Stomach (tissue), 9 donors: Measurements from ENCODE around the gene ZNF526. TPM values are rescaled to one million over a fixed set of nuclear protein-coding genes. Genes with fewer than 3 reads are reported as not detected.

Experiments
- DNase-seq, 2 donors: peaks; one replicate each; pipeline versions ENCODE4 v3.0.0 to v3.0.0-alpha.2; 2013 to 2019
- H3K27ac ChIP-seq, 5 donors: fragments of 200-600 bp in 4 of 5; sonication (generic) in 4 of 5; one replicate each; pipeline ENCODE4 v1.5.1; 2013 to 2019; ENCODE audit warnings: mild to moderate bottlenecking in 1 of 5, moderate library complexity in 1 of 5
- H3K27me3 ChIP-seq, 3 donors: fragments of 200-600 bp; sonication (generic); one replicate each; pipeline ENCODE4 v1.5.1; 2017 to 2019; ENCODE audit warnings: mixed run types in 1 of 3
- H3K36me3 ChIP-seq, 4 donors: fragments of 200-600 bp; sonication (generic); 1 replicate in 3 of 4; 2 replicates in 1 of 4; pipeline ENCODE4 v1.5.1; 2016 to 2019
- H3K4me1 ChIP-seq, 4 donors: fragments of 200-600 bp; sonication (generic); one replicate each; pipeline ENCODE4 v1.5.1; 2016 to 2019
- H3K4me3 ChIP-seq, 4 donors: fragments of 200-600 bp; sonication (generic) in 3 of 4; one replicate each; pipeline ENCODE4 v1.5.1; 2016 to 2019; ENCODE audit warnings: mild to moderate bottlenecking in 1 of 4
- H3K9me3 ChIP-seq, 4 donors: fragments of 200-600 bp; sonication (generic); one replicate each; pipeline ENCODE4 v1.5.1; 2016 to 2019
- CTCF ChIP-seq, 7 experiments: fragments of 450-650 bp in 4 of 7; fragments of 200-600 bp in 3 of 7; sonication (generic) in 3 of 7; IDR thresholded peaks; one replicate each; pipeline ENCODE4 v1.5.1; 2016 to 2019; ENCODE audit warnings: antibody characterized with exemption in 7 of 7, control low read depth in 2 of 7, mild to moderate bottlenecking in 1 of 7
- EP300 ChIP-seq: sonication (generic); formaldehyde crosslinking; IDR thresholded peaks from one replicate; pipeline ENCODE4 v1.6.1; 2017; ENCODE audit warnings: antibody characterized with exemption
- POLR2A ChIP-seq, 4 donors: fragments of 450-650 bp; IDR thresholded peaks; one replicate each; pipeline ENCODE4 v1.6.1; 2016; ENCODE audit warnings: antibody characterized with exemption in 4 of 4, control low read depth in 2 of 4, mild to moderate bottlenecking in 1 of 4, moderate library complexity in 1 of 4
- POLR2AphosphoS5 ChIP-seq, 3 donors: sonication (generic); formaldehyde crosslinking; IDR thresholded peaks; one replicate each; pipeline ENCODE4 v1.6.1; 2016; ENCODE audit warnings: antibody characterized with exemption in 3 of 3
- WGBS, 5 donors: extraction: QIAGEN DNeasy Blood & Tissue Kit in 3 of 5; methylation state at CpG; one replicate each; pipeline versions ENCODE4 v1.1.5 to v1.1.7; 2013 to 2018; 5-methylcytosine and 5-hydroxymethylcytosine counted together
- intact Hi-C: fragments of 100-400 bp; cut with DNase I; formaldehyde crosslinking; loops from one replicate; pipeline ENCODE4 v1.15.1; 2023; ENCODE audit warnings: low total_unique reads
- polyA plus RNA-seq, 3 donors: library from polyadenylated mRNA; stranded (reverse); fragments of 200-250 nt; gene quantifications; one replicate each; pipeline ENCODE4 v1.2.3, GENCODE V29; 2013
- total RNA-seq, 5 donors: library from RNA; depleted of rRNA; stranded (reverse); fragments of >200 nt; gene quantifications; one replicate each; pipeline versions ENCODE4 v1.1.0 to v1.2.3, GENCODE V29; 2014 to 2016
- donor health status: healthy with polysubstance abuse.
- donor health status: Bipolar disorder and iron deficiency.
- donor health status: healthy.

Gene ZNF526
- total and polyA plus RNA-seq, 8 donors: 2.4 to 12.0 (median 4.8) TPM

- H3K4me3 ChIP-seq: peak overlapping the region; percentile 61 to 73 (median 62)
- intact Hi-C loops: no loop called here
- H3K36me3 ChIP-seq: peaks cover 30 to 41% (median 38%) of the 10 kb centered on the region in 4 donors
- WGBS, 5 donors: 5 to 13% (median 8%) methylated on average over 16 to 18 of the region's 18 CpGs
- H3K4me1 ChIP-seq: peaks cover 23 to 60% (median 49%) of the 10 kb centered on the region in 4 donors
- H3K27me3 ChIP-seq: no peaks in the 10 kb centered on the region
- peak; percentile 63 to 81 for DNase-seq
- H3K9me3 ChIP-seq: no peaks in the 10 kb centered on the region
- peak overlapping the region; percentile 84 to 99 (median 97) for H3K27ac ChIP-seq
- TF ChIP-seq EP300: no peak
- TF ChIP-seq POLR2AphosphoS5 (IDR thresholded peaks at IDR 0.05): peak in 1 of 3 donors; percentile 35
Measured at GRCh38 chr19:42270346-42271044, 50.4 kb downstream of the ZNF526 start.

GRCh38 chr19:42271045-42271419, 50.9 kb downstream of the ZNF526 start:
- DNase-seq: no peak
- intact Hi-C loops: no loop called here
- peak overlapping the region; percentile 84 to 99 (median 97) for H3K27ac ChIP-seq
- peak overlapping the region; percentile 61 to 73 (median 62) for H3K4me3 ChIP-seq
- peaks cover 27 to 66% (median 55%) of the 10 kb centered on the region in 4 donors for H3K4me1 ChIP-seq
- WGBS, 5 donors: 31 to 58% (median 37%) methylated on average over 3 of the region's 3 CpGs
- TF ChIP-seq EP300 (no peak), POLR2A (IDR thresholded peaks at IDR 0.05) (no peak), CTCF (IDR thresholded peaks at IDR 0.05) (no peak), POLR2AphosphoS5 (IDR thresholded peaks at IDR 0.05) (no peak)
- H3K27me3 ChIP-seq: no peaks in the 10 kb centered on the region
- H3K9me3 ChIP-seq: no peaks in the 10 kb centered on the region
- peaks cover 30 to 47% (median 38%) of the 10 kb centered on the region in 4 donors for H3K36me3 ChIP-seq

- TF ChIP-seq POLR2AphosphoS5 (IDR thresholded peaks at IDR 0.05) (no peak), POLR2A (IDR thresholded peaks at IDR 0.05) (no peak), CTCF (IDR thresholded peaks at IDR 0.05) (no peak), EP300 (no peak)
- intact Hi-C loops: no loop called here
- Histone ChIP-seq H3K4me1 (peaks cover 37 to 76% (median 64%) of the 10 kb centered on the region in 4 donors), H3K27ac (peak overlapping the region in 2 of 5 donors; percentile 97 to 99), H3K9me3 (no peaks in the 10 kb centered on the region), H3K27me3 (no peaks in the 10 kb centered on the region), H3K4me3 (no peak overlapping the region), H3K36me3 (peaks cover 30 to 47% (median 44%) of the 10 kb centered on the region in 4 donors)
- whole genome bisulfite sequencing, 5 donors: 89 to 94% (median 89%) methylated on average over 20 to 35 of the region's 35 CpGs
- no peak for DNase-seq
Measured at GRCh38 chr19:42271861-42272534, 51.9 kb downstream of the ZNF526 start.

GRCh38 chr19:42272535-42272897, 52.4 kb downstream of the ZNF526 start:
- 80 to 91% (median 86%) methylated on average over 3 to 9 of the region's 9 CpGs for WGBS, 5 donors
- no peak overlapping the region for H3K27ac ChIP-seq
- H3K36me3 ChIP-seq: peaks cover 30 to 47% (median 44%) of the 10 kb centered on the region in 4 donors

More at GRCh38 chr19:42272535-42272897, 52.4 kb downstream of the ZNF526 start:
- Histone ChIP-seq H3K4me3 (no peak overlapping the region), H3K27me3 (no peaks in the 10 kb centered on the region), H3K4me1 (peaks cover 41 to 76% (median 68%) of the 10 kb centered on the region in 4 donors), H3K9me3 (no peaks in the 10 kb centered on the region)
- no peak for TF ChIP-seq POLR2A (IDR thresholded peaks at IDR 0.05)
- TF ChIP-seq EP300: no peak
- TF ChIP-seq POLR2AphosphoS5 (IDR thresholded peaks at IDR 0.05): no peak
- TF ChIP-seq CTCF (IDR thresholded peaks at IDR 0.05): no peak
- intact Hi-C loops: no loop called here
- DNase-seq: no peak
